HepG2 (cell line): ENCODE results near the gene L3MBTL4. TPM values are rescaled to one million over a fixed set of nuclear protein-coding genes. Genes with fewer than 3 reads are reported as not detected.

Experiments
- ATAC-seq: fragments of 200-7000 bp; cut with Tn5 transposase; 3 replicates; pipeline ENCODE4 v1.9.1; 2020; ENCODE audit warnings: mild to moderate bottlenecking, moderate library complexity
- BruUV-seq: library from RNA; stranded (reverse); fragments of 400-500 nt; replicated peaks from 2 replicates; lab custom pipeline; 2021; lab: Mats Ljungman, UMichigan
- CTCF ChIA-PET: fragments of 300-600 bp; formaldehyde crosslinking; extraction: SDS; loops from one replicate; lab custom pipeline; 2021; ENCODE audit warnings: low total read pairs, inconsistent platforms, low intra/inter-chr PET ratio; lab: Yijun Ruan, JAX
- POLR2A ChIA-PET: fragments of 350-600 bp; sonication (Branson Sonifier 250); formaldehyde crosslinking; loops from one replicate; lab custom pipeline; 2020; ENCODE audit warnings: antibody characterized with exemption, inconsistent platforms; lab: Yijun Ruan, JAX
- DNase-seq: peaks from one replicate; pipeline ENCODE4 v3.0.0-alpha.2; 2015; ENCODE audit warnings: low spot score
- FAIRE-seq: peaks from 3 replicates; lab custom pipeline; 2011; peaks lifted over from hg19 to GRCh38; lab: Jason Lieb, UNC
- H2AFZ ChIP-seq: one replicate; pipeline ENCODE4 v1.6.1; 2011; ENCODE audit warnings: low read length, inconsistent platforms
- H3K27ac ChIP-seq: fragments of 300-600 bp; 3 replicates; pipeline ENCODE4 v1.8.0; 2011; ENCODE audit warnings: mixed run types, mild to moderate bottlenecking, mixed read lengths, low read length, inconsistent platforms; ENCODE audit not compliant: insufficient read depth; ENCODE audit errors: extremely low read length
- H3K27me3 ChIP-seq, 2 experiments: fragments of 200-600 bp in 1 of 2; 2 replicates in 1 of 2; 3 replicates in 1 of 2; pipeline versions ENCODE4 v1.6.0 to v1.8.0; 2011; ENCODE audit warnings: low read length in 2 of 2, mild to moderate bottlenecking in 2 of 2, moderate library complexity in 2 of 2, inconsistent platforms in 1 of 2; ENCODE audit not compliant: insufficient read depth in 2 of 2, control insufficient read depth in 1 of 2
- H3K36me3 ChIP-seq, 2 experiments: fragments of 200-600 bp in 1 of 2; replicated peaks in 1 of 2; 2 replicates in 1 of 2; 3 replicates in 1 of 2; pipeline versions ENCODE4 v1.5.1 to v1.8.0; 2011; ENCODE audit warnings: low read length in 2 of 2, inconsistent platforms in 1 of 2; ENCODE audit not compliant: insufficient read depth in 2 of 2, control insufficient read depth in 1 of 2
- H3K4me1 ChIP-seq: 2 replicates; pipeline ENCODE4 v1.5.1; 2012; ENCODE audit warnings: low read length, inconsistent platforms; ENCODE audit not compliant: insufficient read depth
- H3K4me2 ChIP-seq: 2 replicates; pipeline ENCODE4 v1.6.0; 2011; ENCODE audit warnings: low read depth, low read length, inconsistent platforms
- H3K4me3 ChIP-seq, 3 experiments: fragments of 200-600 bp in 1 of 3; sonication (generic), shearing (Covaris generic) in 1 of 3; replicated peaks in 1 of 3; 2 replicates each; pipeline ENCODE4 v1.5.1; 2011 to 2016; ENCODE audit warnings: low read length in 3 of 3, inconsistent platforms in 2 of 3, low read depth in 2 of 3, mild to moderate bottlenecking in 2 of 3, control low read depth in 1 of 3, mixed read lengths in 1 of 3; ENCODE audit not compliant: insufficient read depth in 1 of 3
- H3K79me2 ChIP-seq: one replicate; pipeline ENCODE4 v1.6.1; 2011; ENCODE audit warnings: low read length, inconsistent platforms; ENCODE audit not compliant: insufficient read depth
- H3K9ac ChIP-seq: 2 replicates; pipeline ENCODE4 v1.6.0; 2011; ENCODE audit warnings: mild to moderate bottlenecking, low read depth, low read length, inconsistent platforms; ENCODE audit not compliant: insufficient read depth
- H3K9me3 ChIP-seq: 2 replicates; pipeline ENCODE4 v1.5.1; 2012; ENCODE audit warnings: mild to moderate bottlenecking, low read length
- H4K20me1 ChIP-seq: 2 replicates; pipeline ENCODE4 v1.6.0; 2011; ENCODE audit warnings: inconsistent platforms, mild to moderate bottlenecking, low read length, moderate library complexity; ENCODE audit not compliant: insufficient read depth
- ATAD3A ChIP-seq: sonication (generic); formaldehyde crosslinking; IDR thresholded peaks from 2 replicates; pipeline ENCODE4 v1.4.0; 2020; ENCODE audit warnings: missing genetic modification reagents
- ATF7 ChIP-seq, 2 experiments: fragments of 450-650 bp in 1 of 2; sonication (generic) in 1 of 2; formaldehyde crosslinking in 1 of 2; IDR thresholded peaks; 2 replicates each; pipeline versions ENCODE4 v1.4.0 to v1.6.1; 2016 to 2020; ENCODE audit warnings: antibody characterized with exemption in 1 of 2, mild to moderate bottlenecking in 1 of 2, missing genetic modification reagents in 1 of 2
- ELK4 ChIP-seq: sonication (generic); formaldehyde crosslinking; IDR thresholded peaks from 2 replicates; pipeline ENCODE4 v1.9.0; 2021; ENCODE audit warnings: missing genetic modification reagents, borderline replicate concordance
- FOXO4 ChIP-seq: sonication (generic); formaldehyde crosslinking; conservative IDR thresholded peaks from 2 replicates; pipeline ENCODE4 v1.8.1; 2023; ENCODE audit warnings: missing genetic modification reagents
- GABPB1 ChIP-seq: IDR thresholded peaks from 2 replicates; pipeline ENCODE4 v1.6.1; 2016; ENCODE audit warnings: mild to moderate bottlenecking, missing genetic modification reagents, moderate library complexity, missing compliant biosample characterization
- HIC2 ChIP-seq: sonication (generic); formaldehyde crosslinking; IDR thresholded peaks from 2 replicates; pipeline ENCODE4 v1.9.0; 2022; ENCODE audit warnings: low read depth, missing genetic modification reagents
- HOXA9 ChIP-seq: sonication (generic); formaldehyde crosslinking; IDR thresholded peaks from 2 replicates; pipeline ENCODE4 v1.8.1; 2022; ENCODE audit warnings: missing genetic modification reagents, mild to moderate bottlenecking, moderate library complexity, borderline replicate concordance
- IRF2 ChIP-seq: IDR thresholded peaks from 2 replicates; pipeline ENCODE4 v1.6.1; 2018; ENCODE audit warnings: missing genetic modification reagents, missing compliant biosample characterization
- RCOR2 ChIP-seq: IDR thresholded peaks from 2 replicates; pipeline ENCODE4 v1.6.1; 2016; ENCODE audit warnings: missing biosample characterization, missing genetic modification reagents
- TEF ChIP-seq: sonication (generic); formaldehyde crosslinking; IDR thresholded peaks from 2 replicates; pipeline ENCODE4 v1.5.0; 2020; ENCODE audit warnings: missing genetic modification reagents
- THRA ChIP-seq: sonication (generic); formaldehyde crosslinking; IDR thresholded peaks from 2 replicates; pipeline ENCODE4 v1.4.0; 2020; ENCODE audit warnings: missing genetic modification reagents, borderline replicate concordance
- TRIM24 ChIP-seq: sonication (generic); formaldehyde crosslinking; IDR thresholded peaks from 2 replicates; pipeline ENCODE4 v1.8.0; 2022; ENCODE audit warnings: mild to moderate bottlenecking, missing genetic modification reagents
- ZBTB1 ChIP-seq: sonication (generic); formaldehyde crosslinking; IDR thresholded peaks from 2 replicates; pipeline ENCODE4 v1.4.0; 2020; ENCODE audit warnings: missing genetic modification reagents, borderline replicate concordance
- ZMYM4 ChIP-seq: sonication (generic); formaldehyde crosslinking; IDR thresholded peaks from 2 replicates; pipeline ENCODE4 v1.8.1; 2023; ENCODE audit warnings: mild to moderate bottlenecking, missing genetic modification reagents
- ZNF652 ChIP-seq: IDR thresholded peaks from 2 replicates; pipeline ENCODE4 v1.6.1; 2016; ENCODE audit warnings: low read depth, borderline replicate concordance
- ZNF839 ChIP-seq: sonication (generic); formaldehyde crosslinking; IDR thresholded peaks from 2 replicates; pipeline ENCODE4 v1.4.0; 2020; ENCODE audit warnings: missing genetic modification reagents, mild to moderate bottlenecking, borderline replicate concordance
- WGBS: methylation state at CpG from one replicate; pipeline ENCODE4 v1.1.6; 2017; ENCODE audit warnings: low lambda C conversion rate; 5-methylcytosine and 5-hydroxymethylcytosine counted together
- in situ Hi-C: cut with HindIII; loops from 2 replicates; pipeline ENCODE4 v1.10.0; 2017; ENCODE audit warnings: low pct_unique_long_range_greater_than_20kb; ENCODE audit not compliant: extremely low pct_ligation_motif_present
- intact Hi-C: fragments of 100-400 bp; cut with micrococcal nuclease; formaldehyde crosslinking; loops from one replicate; pipeline ENCODE4 v1.10.0; 2022; ENCODE audit not compliant: unreplicated experiment
- polyA plus RNA-seq, 8 experiments: library from polyadenylated mRNA; depleted of rRNA in 3 of 8; stranded (reverse) in 7 of 8; unstranded in 1 of 8; fragments of >200 nt; fragmentation: Illumina TruSeq in 4 of 8; extraction: Trizol in 4 of 8; gene quantifications; 2 replicates each; pipeline versions ENCODE4 v1.2.1 to v1.2.3, GENCODE V29; 2011 to 2016; ENCODE audit warnings: low read depth in 4 of 8, missing spikeins in 1 of 8, mixed read lengths in 1 of 8; ENCODE audit not compliant: insufficient read depth in 1 of 8
- total RNA-seq, 5 experiments: library from RNA; depleted of rRNA; stranded (reverse); fragments of >200 nt; fragmentation: Illumina TruSeq; extraction: Trizol; gene quantifications; 2 replicates each; pipeline ENCODE4 v1.2.3, GENCODE V29; 2016; ENCODE audit warnings: low read depth in 1 of 5

L3MBTL4 gene
- total and polyA plus RNA-seq, 2 of the 13 experiments (the other 11 are each of a cell fraction or from before 2014, with no cell fraction given), result 10.8 to 13.3 TPM

GRCh38 chr18:6315517-6316331 is 99.0 kb downstream of the L3MBTL4 start:
- ATAC-seq (peak; percentile 87), DNase-seq (peak; percentile 56), FAIRE-seq (no peak)
- POLR2A ChIA-PET, result interaction anchor here (0.9 kb wide), 1 partner anchor 91 kb away, joined by 4 read pairs; no protein-coding TSS in a partner anchor
- Histone ChIP-seq H3K36me3 (peaks cover 1 to 6% of the 10 kb centered on the region in 2 experiments; a peak in 2 of 5 replicates), H4K20me1 (0 out of 2 replicates have a peak, but pooled peaks cover 3% of the 10 kb centered on the region), H2AFZ (no peak overlapping the region), H3K9me3 (no peaks in the 10 kb centered on the region; the same call in 1 of the 2 replicates), H3K4me2 (peak overlapping the region; percentile 70), H3K27ac (peak overlapping the region; percentile 34), H3K27me3 (no peaks in the 10 kb centered on the region), H3K9ac (peak overlapping the region; percentile 37; the same call in 1 of the 2 replicates), H3K4me3 (peak overlapping the region in 1 of 3 experiments; percentile 48; a peak in 2 of 6 replicates), H3K79me2 (peaks cover 41% of the 10 kb centered on the region), H3K4me1 (peaks cover 20% of the 10 kb centered on the region)
- CTCF ChIA-PET, result no interaction called here
- 36% methylated on average over 9 of the region's 10 CpGs for WGBS
- in situ Hi-C loops (loop anchor here (10.0 kb wide), 1 partner anchor 49 kb away; no protein-coding TSS in a partner anchor), intact Hi-C loops (no loop called here)
- no TSS peak for BruUV-seq
- TF ChIP-seq ZMYM4 (CRISPR knock-in tag) (peak; percentile 42; the same call in 1 of the 2 replicates), TRIM24 (no peak), THRA (CRISPR knock-in tag) (no peak), ZBTB1 (CRISPR knock-in tag) (no peak), ELK4 (CRISPR knock-in tag) (no peak), ATF7 (IDR thresholded peaks at IDR 0.05) (peak; percentile 83), ATF7 (CRISPR knock-in tag; IDR thresholded peaks at IDR 0.05) (peak; percentile 77), TEF (CRISPR knock-in tag) (peak; percentile 27), GABPB1 (CRISPR knock-in tag) (peak; percentile 42; the same call in 1 of the 2 replicates), HIC2 (CRISPR knock-in tag) (peak; percentile 81), ZNF652 (CRISPR knock-in tag) (peak; percentile 80), ZNF839 (CRISPR knock-in tag) (no peak), IRF2 (no peak), RCOR2 (CRISPR knock-in tag) (no peak), HOXA9 (CRISPR knock-in tag) (no peak), FOXO4 (CRISPR knock-in tag) (no peak), ATAD3A (CRISPR knock-in tag) (no peak)
